ENCODE measurements around the gene MGLL.

GRCh38 chr3:127814325-127814781 lies 8.0 kb downstream of the MGLL start:
- no peak for TF ChIP-seq EZH2 (IDR thresholded peaks at IDR 0.05; ENCODE audit: insufficient read depth, poor library complexity, severe bottlenecking)
- TF ChIP-seq EZH2phosphoT487 (IDR thresholded peaks at IDR 0.05; ENCODE audit: insufficient read depth, low read depth) = no peak
